A549 (cell line): ENCODE measurements around the gene EMD.

Source experiments
- BHLHE40 ChIP-seq: IDR thresholded peaks from 2 replicates; pipeline ENCODE4 v1.6.1; 2012; ENCODE audit warnings: low read depth, low read length, inconsistent platforms
- EP300 ChIP-seq, 2 experiments: fragments of >200 bp; sonication (Bioruptor Twin); formaldehyde crosslinking; IDR thresholded peaks; 2 replicates in 1 of 2; 3 replicates in 1 of 2; pipeline ENCODE4 v1.6.1; 2016 to 2017
- GATA3 ChIP-seq: IDR thresholded peaks from 2 replicates; pipeline ENCODE4 v1.6.1; 2012; ENCODE audit warnings: borderline replicate concordance
- KDM5A ChIP-seq: fragments of 200-600 bp; sonication (generic); IDR thresholded peaks from 2 replicates; pipeline ENCODE4 v1.6.1; 2016; ENCODE audit warnings: antibody characterized with exemption, mild to moderate bottlenecking
- MYC ChIP-seq: IDR thresholded peaks from 2 replicates; pipeline ENCODE4 v1.6.1; 2012; ENCODE audit warnings: mild to moderate bottlenecking, inconsistent platforms, low read length, improper control_type of control experiment, borderline replicate concordance
- POLR2A ChIP-seq: IDR thresholded peaks from 2 replicates; pipeline ENCODE4 v1.6.1; 2012; ENCODE audit warnings: mild to moderate bottlenecking, low read length
- POLR2AphosphoS2 ChIP-seq: conservative IDR thresholded peaks from 2 replicates; pipeline ENCODE4 v1.6.1; 2012; ENCODE audit warnings: low read length, improper control_type of control experiment, inconsistent platforms
- SMC3 ChIP-seq: fragments of >200 bp; sonication (Bioruptor Twin); formaldehyde crosslinking; IDR thresholded peaks from 3 replicates; pipeline ENCODE4 v1.6.1; 2018; ENCODE audit warnings: inconsistent platforms
- TF ChIP-seq, protein P1 (sequence below): fragments of >200 bp; sonication (Bioruptor Twin); formaldehyde crosslinking; IDR thresholded peaks from 3 replicates; pipeline ENCODE4 v1.5.1; 2016
- TF ChIP-seq, protein P2 (sequence below): fragments of 250-450 bp; sonication (Bioruptor Pico); IDR thresholded peaks from 2 replicates; pipeline ENCODE4 v1.5.0; 2021; ENCODE audit warnings: mild to moderate bottlenecking, moderate library complexity, borderline replicate concordance
- TF ChIP-seq, protein P3 (sequence below): IDR thresholded peaks from 2 replicates; pipeline ENCODE4 v1.6.1; 2012

DNA sequence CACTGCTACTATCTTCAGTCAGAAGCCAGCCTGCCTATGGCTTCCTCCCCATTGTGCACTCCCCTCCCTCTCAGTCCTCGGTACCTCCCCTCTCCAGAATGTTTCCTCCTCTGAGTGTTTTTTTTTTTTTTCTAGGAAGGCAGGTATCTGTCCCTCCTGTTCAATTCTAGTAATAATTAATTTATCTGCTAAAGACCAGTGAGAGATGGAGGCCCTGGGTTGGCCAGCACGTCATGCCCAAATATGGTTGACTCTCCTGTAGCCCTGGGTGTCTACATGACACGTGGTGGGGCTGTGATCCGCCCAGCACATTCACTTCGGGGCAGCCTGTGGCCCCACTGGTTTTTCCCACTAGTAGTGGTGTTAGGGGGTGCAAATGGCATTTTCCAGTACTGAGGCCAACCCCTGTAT is 6.5 kb upstream of the EMD start:
- TF ChIP-seq, protein P1, sequence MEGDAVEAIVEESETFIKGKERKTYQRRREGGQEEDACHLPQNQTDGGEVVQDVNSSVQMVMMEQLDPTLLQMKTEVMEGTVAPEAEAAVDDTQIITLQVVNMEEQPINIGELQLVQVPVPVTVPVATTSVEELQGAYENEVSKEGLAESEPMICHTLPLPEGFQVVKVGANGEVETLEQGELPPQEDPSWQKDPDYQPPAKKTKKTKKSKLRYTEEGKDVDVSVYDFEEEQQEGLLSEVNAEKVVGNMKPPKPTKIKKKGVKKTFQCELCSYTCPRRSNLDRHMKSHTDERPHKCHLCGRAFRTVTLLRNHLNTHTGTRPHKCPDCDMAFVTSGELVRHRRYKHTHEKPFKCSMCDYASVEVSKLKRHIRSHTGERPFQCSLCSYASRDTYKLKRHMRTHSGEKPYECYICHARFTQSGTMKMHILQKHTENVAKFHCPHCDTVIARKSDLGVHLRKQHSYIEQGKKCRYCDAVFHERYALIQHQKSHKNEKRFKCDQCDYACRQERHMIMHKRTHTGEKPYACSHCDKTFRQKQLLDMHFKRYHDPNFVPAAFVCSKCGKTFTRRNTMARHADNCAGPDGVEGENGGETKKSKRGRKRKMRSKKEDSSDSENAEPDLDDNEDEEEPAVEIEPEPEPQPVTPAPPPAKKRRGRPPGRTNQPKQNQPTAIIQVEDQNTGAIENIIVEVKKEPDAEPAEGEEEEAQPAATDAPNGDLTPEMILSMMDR: no peak
- TF ChIP-seq, protein P2, sequence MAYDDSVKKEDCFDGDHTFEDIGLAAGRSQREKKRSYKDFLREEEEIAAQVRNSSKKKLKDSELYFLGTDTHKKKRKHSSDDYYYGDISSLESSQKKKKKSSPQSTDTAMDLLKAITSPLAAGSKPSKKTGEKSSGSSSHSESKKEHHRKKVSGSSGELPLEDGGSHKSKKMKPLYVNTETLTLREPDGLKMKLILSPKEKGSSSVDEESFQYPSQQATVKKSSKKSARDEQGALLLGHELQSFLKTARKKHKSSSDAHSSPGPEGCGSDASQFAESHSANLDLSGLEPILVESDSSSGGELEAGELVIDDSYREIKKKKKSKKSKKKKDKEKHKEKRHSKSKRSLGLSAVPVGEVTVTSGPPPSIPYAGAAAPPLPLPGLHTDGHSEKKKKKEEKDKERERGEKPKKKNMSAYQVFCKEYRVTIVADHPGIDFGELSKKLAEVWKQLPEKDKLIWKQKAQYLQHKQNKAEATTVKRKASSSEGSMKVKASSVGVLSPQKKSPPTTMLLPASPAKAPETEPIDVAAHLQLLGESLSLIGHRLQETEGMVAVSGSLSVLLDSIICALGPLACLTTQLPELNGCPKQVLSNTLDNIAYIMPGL: no peak
- TF ChIP-seq SMC3 (no peak), KDM5A (no peak), GATA3 (no peak), BHLHE40 (no peak), EP300 (IDR thresholded peaks at IDR 0.05) (no peak), POLR2A (no peak), MYC (no peak), POLR2AphosphoS2 (no peak)
- TF ChIP-seq, protein P3, sequence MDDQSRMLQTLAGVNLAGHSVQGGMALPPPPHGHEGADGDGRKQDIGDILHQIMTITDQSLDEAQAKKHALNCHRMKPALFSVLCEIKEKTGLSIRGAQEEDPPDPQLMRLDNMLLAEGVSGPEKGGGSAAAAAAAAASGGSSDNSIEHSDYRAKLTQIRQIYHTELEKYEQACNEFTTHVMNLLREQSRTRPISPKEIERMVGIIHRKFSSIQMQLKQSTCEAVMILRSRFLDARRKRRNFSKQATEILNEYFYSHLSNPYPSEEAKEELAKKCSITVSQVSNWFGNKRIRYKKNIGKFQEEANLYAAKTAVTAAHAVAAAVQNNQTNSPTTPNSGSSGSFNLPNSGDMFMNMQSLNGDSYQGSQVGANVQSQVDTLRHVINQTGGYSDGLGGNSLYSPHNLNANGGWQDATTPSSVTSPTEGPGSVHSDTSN: no peak
